HCT116 (cell line): Measurements from ENCODE around the gene SORCS2. TPM values are rescaled to one million over a fixed set of nuclear protein-coding genes. Genes with fewer than 3 reads are reported as not detected.

Experiments
- ATAC-seq: fragments of 200-7000 bp; cut with Tn5 transposase; 2 replicates; pipeline ENCODE4 v1.9.1; 2020; ENCODE audit warnings: mild to moderate bottlenecking, moderate library complexity
- BruUV-seq: library from RNA; stranded (reverse); fragments of 400-500 nt; replicated peaks from 2 replicates; lab custom pipeline; 2021; lab: Mats Ljungman, UMichigan
- CTCF ChIA-PET: fragments of 300-600 bp; sonication (Branson Sonifier 250); formaldehyde crosslinking; loops from one replicate; lab custom pipeline; 2021; ENCODE audit warnings: antibody characterized with exemption; lab: Charles Lee
- POLR2A ChIA-PET: fragments of 300-600, 350-600 bp; sonication (Branson Sonifier 250); formaldehyde crosslinking; loops from one replicate; lab custom pipeline; 2021; ENCODE audit warnings: antibody characterized with exemption; lab: Charles Lee
- RAD21 ChIA-PET, 2 experiments: fragments of 300-600 bp; sonication (Branson Sonifier 250); formaldehyde crosslinking; loops; one replicate each; lab custom pipeline; 2023; ENCODE audit warnings: low total read pairs in 2 of 2; ENCODE audit not compliant: uncharacterized antibody in 2 of 2, unreplicated experiment in 2 of 2, low non-redundant PET in 1 of 2; lab: Charles Lee
- DNase-seq: peaks from one replicate; pipeline ENCODE4 v3.0.0-alpha.2; 2010; ENCODE audit warnings: low read depth, low spot score
- H2AFZ ChIP-seq: fragments of 200-600 bp; shearing (Covaris generic), sonication (generic); 2 replicates; pipeline ENCODE4 v1.6.1; 2017; ENCODE audit warnings: low read depth, mixed run types, mixed read lengths, antibody characterized with exemption, low read length; ENCODE audit not compliant: poor library complexity, severe bottlenecking
- H3K27ac ChIP-seq: 2 replicates; pipeline ENCODE4 v1.5.1; 2012; ENCODE audit warnings: low read depth, low read length
- H3K27me3 ChIP-seq: fragments of 200-600 bp; sonication (generic); 2 replicates; pipeline ENCODE4 v1.6.1; 2016; ENCODE audit warnings: mixed run types, low read length, mixed read lengths; ENCODE audit not compliant: insufficient read depth
- H3K36me3 ChIP-seq, 2 experiments: fragments of 200-500 bp in 1 of 2; fragments of 200-600 bp in 1 of 2; sonication (Bioruptor generic) in 1 of 2; sonication (generic) in 1 of 2; 2 replicates each; pipeline versions ENCODE4 v1.5.1 to v1.6.1; 2014 to 2016; ENCODE audit warnings: low read length in 2 of 2, inconsistent platforms in 1 of 2, mixed read lengths in 1 of 2, mixed run types in 1 of 2; ENCODE audit not compliant: insufficient read depth in 2 of 2, control insufficient read depth in 1 of 2
- H3K4me1 ChIP-seq, 2 experiments: fragments of 200-600 bp in 1 of 2; sonication (generic) in 1 of 2; 2 replicates each; pipeline versions ENCODE4 v1.5.1 to v1.6.1; 2012 to 2017; ENCODE audit warnings: low read length in 2 of 2, inconsistent platforms in 1 of 2, mild to moderate bottlenecking in 1 of 2, mixed read lengths in 1 of 2, mixed run types in 1 of 2, moderate library complexity in 1 of 2; ENCODE audit not compliant: insufficient read depth in 2 of 2, control insufficient read depth in 1 of 2
- H3K4me2 ChIP-seq: fragments of 200-600 bp; sonication (generic); 2 replicates; pipeline ENCODE4 v1.6.1; 2017; ENCODE audit warnings: mixed run types, low read length, mixed read lengths
- H3K4me3 ChIP-seq, 2 experiments: fragments of 200-600 bp in 1 of 2; sonication (generic) in 1 of 2; replicated peaks in 1 of 2; 2 replicates each; pipeline ENCODE4 v1.5.1; 2011 to 2016; ENCODE audit warnings: low read length in 2 of 2, control low read depth in 1 of 2, low read depth in 1 of 2, mild to moderate bottlenecking in 1 of 2, mixed read lengths in 1 of 2, mixed run types in 1 of 2
- H3K79me2 ChIP-seq: fragments of 200-600 bp; sonication (generic); 2 replicates; pipeline ENCODE4 v1.6.1; 2017; ENCODE audit warnings: mild to moderate bottlenecking, mixed run types, low read length, moderate library complexity, mixed read lengths; ENCODE audit not compliant: insufficient read depth
- H3K9ac ChIP-seq: fragments of 200-600 bp; sonication (generic); 2 replicates; pipeline ENCODE4 v1.6.1; 2016; ENCODE audit warnings: low read length, mixed read lengths
- H3K9me2 ChIP-seq: fragments of 200-600 bp; sonication (generic), shearing (Covaris generic); 2 replicates; pipeline ENCODE4 v1.6.1; 2017; ENCODE audit warnings: mixed run types, mild to moderate bottlenecking, moderate library complexity; ENCODE audit not compliant: insufficient read depth
- H3K9me3 ChIP-seq, 2 experiments: fragments of 200-500 bp in 1 of 2; fragments of 200-600 bp in 1 of 2; sonication (Bioruptor generic) in 1 of 2; sonication (generic) in 1 of 2; 2 replicates each; pipeline ENCODE4 v1.6.1; 2014 to 2017; ENCODE audit warnings: low read length in 2 of 2, mixed read lengths in 2 of 2, inconsistent platforms in 1 of 2, low read depth in 1 of 2, mild to moderate bottlenecking in 1 of 2, mixed run types in 1 of 2, moderate library complexity in 1 of 2; ENCODE audit not compliant: control insufficient read depth in 1 of 2, insufficient read depth in 1 of 2
- H4K20me1 ChIP-seq: fragments of 200-600 bp; sonication (generic), shearing (Covaris generic); 2 replicates; pipeline ENCODE4 v1.6.1; 2017; ENCODE audit warnings: mixed run types, mild to moderate bottlenecking, moderate library complexity; ENCODE audit not compliant: insufficient read depth
- ATF3 ChIP-seq: IDR thresholded peaks from 2 replicates; pipeline ENCODE4 v1.6.1; 2012
- CBX3 ChIP-seq: IDR thresholded peaks from 2 replicates; pipeline ENCODE4 v1.6.1; 2012; ENCODE audit warnings: low read depth
- EGR1 ChIP-seq: IDR thresholded peaks from 2 replicates; pipeline ENCODE4 v1.6.1; 2012; ENCODE audit warnings: low read depth
- ELF1 ChIP-seq: IDR thresholded peaks from 2 replicates; pipeline ENCODE4 v1.6.1; 2012; ENCODE audit warnings: low read depth, borderline replicate concordance
- EZH2 ChIP-seq: fragments of 200-600 bp; sonication (generic); IDR thresholded peaks from 2 replicates; pipeline ENCODE4 v1.6.1; 2017; ENCODE audit warnings: antibody characterized with exemption, mixed run types
- EZH2phosphoT487 ChIP-seq: fragments of 200-600 bp; IDR thresholded peaks from 2 replicates; pipeline ENCODE4 v1.6.1; 2018; ENCODE audit warnings: antibody characterized with exemption, borderline replicate concordance
- FOSL1 ChIP-seq: IDR thresholded peaks from 2 replicates; pipeline ENCODE4 v1.6.1; 2012; ENCODE audit warnings: low read depth
- POLR2A ChIP-seq: IDR thresholded peaks from 2 replicates; pipeline ENCODE4 v1.7.0; 2011; ENCODE audit warnings: borderline replicate concordance; ENCODE audit not compliant: insufficient read depth, insufficient read length; ENCODE audit errors: extremely low read depth
- POLR2AphosphoS5 ChIP-seq: IDR thresholded peaks from 2 replicates; pipeline ENCODE4 v1.6.1; 2011; ENCODE audit warnings: mild to moderate bottlenecking, low read depth, low read length, moderate library complexity
- RAD21 ChIP-seq: IDR thresholded peaks from 2 replicates; pipeline ENCODE4 v1.6.1; 2012; ENCODE audit warnings: low read depth, mild to moderate bottlenecking
- REST ChIP-seq: IDR thresholded peaks from 2 replicates; pipeline ENCODE4 v1.6.1; 2012; ENCODE audit warnings: low read depth
- SIN3A ChIP-seq: IDR thresholded peaks from 2 replicates; pipeline ENCODE4 v1.6.1; 2012; ENCODE audit warnings: low read depth
- SRF ChIP-seq: IDR thresholded peaks from 2 replicates; pipeline ENCODE4 v1.6.1; 2012; ENCODE audit warnings: low read depth
- TCF7L2 ChIP-seq: IDR thresholded peaks from 2 replicates; pipeline ENCODE4 v1.7.0; 2011; ENCODE audit warnings: borderline replicate concordance, inconsistent platforms; ENCODE audit not compliant: insufficient read depth, insufficient read length; ENCODE audit errors: extremely low read depth
- YY1 ChIP-seq: IDR thresholded peaks from 2 replicates; pipeline ENCODE4 v1.6.1; 2011; ENCODE audit warnings: low read length, low read depth, moderate library complexity, mild to moderate bottlenecking; ENCODE audit not compliant: insufficient replicate concordance; ENCODE audit errors: extremely low read depth
- ZFX ChIP-seq: fragments of 450-650 bp; IDR thresholded peaks from 2 replicates; pipeline ENCODE4 v1.6.1; 2017
- ZNF274 ChIP-seq: fragments of 200-500 bp; sonication (Bioruptor generic); IDR thresholded peaks from 2 replicates; pipeline ENCODE4 v1.6.1; 2014; ENCODE audit warnings: mild to moderate bottlenecking, low read depth, low read length, inconsistent platforms
- intact Hi-C: fragments of 100-400 bp; cut with micrococcal nuclease; formaldehyde crosslinking; loops from 2 replicates; pipeline ENCODE4 v1.10.0; 2022
- total RNA-seq: library from RNA; stranded (reverse); gene quantifications from one replicate; pipeline ENCODE4 v1.2.1, GENCODE V29; 2021; ENCODE audit not compliant: unreplicated experiment
- TF ChIP-seq, protein P1 (sequence below), 3 experiments: fragments of 200-600 bp in 1 of 3; sonication (generic) in 1 of 3; IDR thresholded peaks in 2 of 3; conservative IDR thresholded peaks in 1 of 3; 2 replicates each; pipeline ENCODE4 v1.5.1; 2012 to 2017; ENCODE audit warnings: low read depth in 2 of 3, low read length in 2 of 3, antibody characterized with exemption in 1 of 3, borderline replicate concordance in 1 of 3, control low read depth in 1 of 3, mild to moderate bottlenecking in 1 of 3, mixed read lengths in 1 of 3, mixed run types in 1 of 3, moderate library complexity in 1 of 3; ENCODE audit not compliant: insufficient read depth in 1 of 3
- TF ChIP-seq, protein P2 (sequence below): IDR thresholded peaks from 2 replicates; pipeline ENCODE4 v1.6.1; 2012

SORCS2 gene
- total RNA-seq, 1 experiment from 2014 or later: 0.37 TPM

- DNase-seq (no peak), ATAC-seq (no peak)
- H2AFZ ChIP-seq: no peak overlapping the region
- intact Hi-C loops: no loop called here
- H3K79me2 ChIP-seq: no peaks in the 10 kb centered on the region
- no peak overlapping the region for H3K9ac ChIP-seq
- no peaks in the 10 kb centered on the region for H3K9me2 ChIP-seq
- no peak overlapping the region for H3K4me2 ChIP-seq
- ChIA-PET RAD21 (no interaction called here), CTCF (no interaction called here), POLR2A (no interaction called here)
- no peak overlapping the region for H3K4me3 ChIP-seq
- no peaks in the 10 kb centered on the region for H3K9me3 ChIP-seq
- H3K27ac ChIP-seq: no peak overlapping the region
- 0 out of 2 replicates have a peak, but pooled peaks cover 2% of the 10 kb centered on the region for H3K27me3 ChIP-seq
- no peaks in the 10 kb centered on the region for H3K36me3 ChIP-seq
- H4K20me1 ChIP-seq: no peaks in the 10 kb centered on the region
- no TSS peak for BruUV-seq
- peaks cover 10 to 20% of the 10 kb centered on the region in 2 experiments; a peak in 3 of 4 replicates for H3K4me1 ChIP-seq
- no peak for TF ChIP-seq RAD21
- no peak for TF ChIP-seq YY1
- TF ChIP-seq, protein P1, sequence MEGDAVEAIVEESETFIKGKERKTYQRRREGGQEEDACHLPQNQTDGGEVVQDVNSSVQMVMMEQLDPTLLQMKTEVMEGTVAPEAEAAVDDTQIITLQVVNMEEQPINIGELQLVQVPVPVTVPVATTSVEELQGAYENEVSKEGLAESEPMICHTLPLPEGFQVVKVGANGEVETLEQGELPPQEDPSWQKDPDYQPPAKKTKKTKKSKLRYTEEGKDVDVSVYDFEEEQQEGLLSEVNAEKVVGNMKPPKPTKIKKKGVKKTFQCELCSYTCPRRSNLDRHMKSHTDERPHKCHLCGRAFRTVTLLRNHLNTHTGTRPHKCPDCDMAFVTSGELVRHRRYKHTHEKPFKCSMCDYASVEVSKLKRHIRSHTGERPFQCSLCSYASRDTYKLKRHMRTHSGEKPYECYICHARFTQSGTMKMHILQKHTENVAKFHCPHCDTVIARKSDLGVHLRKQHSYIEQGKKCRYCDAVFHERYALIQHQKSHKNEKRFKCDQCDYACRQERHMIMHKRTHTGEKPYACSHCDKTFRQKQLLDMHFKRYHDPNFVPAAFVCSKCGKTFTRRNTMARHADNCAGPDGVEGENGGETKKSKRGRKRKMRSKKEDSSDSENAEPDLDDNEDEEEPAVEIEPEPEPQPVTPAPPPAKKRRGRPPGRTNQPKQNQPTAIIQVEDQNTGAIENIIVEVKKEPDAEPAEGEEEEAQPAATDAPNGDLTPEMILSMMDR (IDR thresholded peaks at IDR 0.05 in 2 of 3, conservative IDR thresholded peaks at IDR 0.05 in 1 of 3; ENCODE audit: borderline replicate concordance in 1 of 3, insufficient read depth in 1 of 3, low read depth in 2 of 3, low read length in 2 of 3): no peak
- no peak for TF ChIP-seq REST
- TF ChIP-seq, protein P2, sequence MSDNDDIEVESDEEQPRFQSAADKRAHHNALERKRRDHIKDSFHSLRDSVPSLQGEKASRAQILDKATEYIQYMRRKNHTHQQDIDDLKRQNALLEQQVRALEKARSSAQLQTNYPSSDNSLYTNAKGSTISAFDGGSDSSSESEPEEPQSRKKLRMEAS: no peak
- no peak for TF ChIP-seq POLR2AphosphoS5
- no peak for TF ChIP-seq TCF7L2
- TF ChIP-seq SIN3A: no peak
- no peak for TF ChIP-seq ZNF274
- no peak for TF ChIP-seq EZH2phosphoT487
- TF ChIP-seq EZH2: no peak
- TF ChIP-seq ELF1: no peak
- no peak for TF ChIP-seq ATF3
- TF ChIP-seq POLR2A: no peak
- TF ChIP-seq FOSL1: no peak
- no peak for TF ChIP-seq ZFX
- no peak for TF ChIP-seq EGR1
- TF ChIP-seq CBX3: no peak
- no peak for TF ChIP-seq SRF
These were observed 506.7 kb downstream of the SORCS2 start for GRCh38 chr4:7699031-7699430.
